T follicular helper cell (primary cell): Measurements from ENCODE around the gene IRF1.
A peak's percentile ranks its signal among the peaks of the same experiment; 100 is the strongest.

Experiments
- DNase-seq: peaks from one replicate; pipeline ENCODE4 v3.0.0-alpha.2; 2020; ENCODE audit warnings: low read depth

Gene IRF1

DNA sequence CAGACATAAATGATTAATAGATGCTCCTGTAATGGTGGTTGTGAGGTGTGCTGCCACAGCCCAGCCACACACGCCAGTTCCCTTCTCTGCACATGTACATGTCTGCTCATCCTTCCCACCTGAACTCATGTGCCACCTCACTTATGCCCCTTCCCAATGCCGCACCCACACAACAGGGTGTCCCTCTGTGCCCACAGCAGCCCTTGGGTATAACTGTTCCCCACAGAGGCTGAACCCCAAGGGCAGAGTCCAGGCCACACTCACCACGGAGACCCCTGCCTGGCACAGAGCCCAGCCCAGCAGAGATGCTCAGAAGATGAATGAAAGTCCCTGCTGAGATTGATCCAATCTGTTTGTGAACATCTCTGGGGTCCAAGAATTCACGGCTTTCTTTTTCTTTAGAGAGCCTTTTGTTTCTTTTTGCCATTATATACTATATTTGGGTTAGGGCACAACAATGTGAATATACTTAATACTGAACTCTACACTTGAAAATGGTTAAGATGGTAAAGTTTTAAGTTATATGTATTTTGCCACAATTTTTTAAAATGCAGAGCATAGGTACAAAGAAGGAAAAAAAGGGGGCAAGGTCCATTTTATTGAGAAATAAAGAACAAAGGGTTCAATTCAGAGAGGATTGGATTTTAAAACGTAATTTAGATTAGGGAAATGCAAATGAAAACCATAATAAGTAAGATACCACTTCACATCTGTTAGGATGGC lies 29.6 kb downstream of the IRF1 start:
- no peak for DNase-seq

GRCh38 chr5:132459983-132460838 lies 30.4 kb downstream of the IRF1 start:
- DNase-seq, result no peak

- no peak for DNase-seq
These were observed 31.3 kb downstream of the IRF1 start for GRCh38 chr5:132459031-132459982.

DNA sequence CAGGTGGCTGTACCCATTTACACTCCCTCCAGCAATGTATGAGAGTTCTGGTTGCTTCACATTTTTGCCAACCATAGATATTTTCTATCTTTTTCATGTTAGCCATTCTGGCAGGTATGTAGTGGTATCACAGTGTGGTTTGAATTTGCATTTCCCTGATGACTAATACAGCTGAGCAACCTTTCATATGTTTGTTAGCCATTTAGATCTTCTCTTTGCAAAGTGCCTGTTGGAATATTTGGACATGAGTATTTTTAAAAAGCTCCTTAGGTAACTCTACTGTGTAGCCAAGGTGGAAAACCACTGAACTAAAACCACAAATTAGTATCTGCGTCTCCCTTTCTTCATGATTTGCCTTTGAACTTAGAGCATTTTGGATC lies 31.9 kb downstream of the IRF1 start:
- DNase-seq, result no peak

- no peak for DNase-seq
These were observed 32.4 kb downstream of the IRF1 start for GRCh38 chr5:132458226-132458560.

DNA sequence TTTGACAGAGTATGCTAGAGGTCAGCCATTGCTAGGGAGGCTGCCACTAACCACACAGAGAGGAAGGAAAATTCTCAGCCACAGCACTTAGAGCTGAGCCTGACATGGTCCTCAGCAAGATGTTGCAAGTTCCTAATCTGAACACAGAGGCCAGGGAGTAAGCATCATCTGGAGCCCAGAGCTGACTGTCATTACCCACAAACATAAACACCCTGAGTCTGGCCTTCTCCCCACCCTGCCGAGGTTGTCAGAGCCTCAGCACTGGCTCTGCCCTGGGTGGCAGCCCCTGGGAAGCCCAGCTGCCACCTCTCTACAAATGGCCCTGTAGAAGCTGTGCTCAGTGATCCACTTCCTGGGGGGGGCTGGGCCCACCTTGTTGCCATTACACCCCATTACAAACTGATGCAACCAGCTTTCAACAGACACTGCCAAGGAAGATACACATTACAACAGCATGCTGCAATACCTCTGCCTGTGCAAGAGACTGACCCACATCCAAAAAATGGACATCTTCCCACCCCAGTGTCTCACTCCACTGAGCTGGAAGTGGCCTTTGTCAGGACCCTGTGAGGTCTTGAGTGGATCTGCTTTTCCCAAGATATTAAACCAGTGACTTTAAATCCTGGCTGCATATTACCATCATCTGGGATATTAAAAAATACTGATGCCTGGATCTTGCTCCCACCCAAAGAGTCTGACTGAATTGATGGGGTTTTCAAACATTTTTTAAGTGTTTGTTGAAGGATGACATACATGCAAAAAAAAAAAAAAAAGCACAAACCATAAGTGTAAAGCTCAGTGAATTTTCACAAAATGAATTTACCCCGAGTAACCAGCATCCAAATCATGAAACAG lies 33.0 kb downstream of the IRF1 start:
- DNase-seq, result no peak

DNA sequence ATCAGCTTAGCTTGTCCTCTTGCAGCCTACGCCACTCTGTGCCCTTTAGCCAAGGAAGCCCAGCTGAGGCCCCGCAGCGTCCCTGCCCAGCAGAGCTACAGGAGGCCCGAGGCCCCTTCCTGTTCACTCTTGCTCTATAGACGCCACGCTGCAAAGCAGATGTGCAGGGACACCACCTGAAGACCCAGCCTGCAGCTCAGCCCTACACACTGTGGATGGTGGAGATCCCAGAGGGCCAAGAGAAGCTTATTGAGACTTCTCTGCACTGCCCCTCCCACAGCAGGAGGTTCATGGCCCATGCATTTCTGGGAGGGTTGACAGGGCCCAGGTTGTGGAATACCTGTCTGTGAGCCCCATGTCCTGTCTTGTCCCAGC lies 33.6 kb downstream of the IRF1 start:
- no peak for DNase-seq

DNA sequence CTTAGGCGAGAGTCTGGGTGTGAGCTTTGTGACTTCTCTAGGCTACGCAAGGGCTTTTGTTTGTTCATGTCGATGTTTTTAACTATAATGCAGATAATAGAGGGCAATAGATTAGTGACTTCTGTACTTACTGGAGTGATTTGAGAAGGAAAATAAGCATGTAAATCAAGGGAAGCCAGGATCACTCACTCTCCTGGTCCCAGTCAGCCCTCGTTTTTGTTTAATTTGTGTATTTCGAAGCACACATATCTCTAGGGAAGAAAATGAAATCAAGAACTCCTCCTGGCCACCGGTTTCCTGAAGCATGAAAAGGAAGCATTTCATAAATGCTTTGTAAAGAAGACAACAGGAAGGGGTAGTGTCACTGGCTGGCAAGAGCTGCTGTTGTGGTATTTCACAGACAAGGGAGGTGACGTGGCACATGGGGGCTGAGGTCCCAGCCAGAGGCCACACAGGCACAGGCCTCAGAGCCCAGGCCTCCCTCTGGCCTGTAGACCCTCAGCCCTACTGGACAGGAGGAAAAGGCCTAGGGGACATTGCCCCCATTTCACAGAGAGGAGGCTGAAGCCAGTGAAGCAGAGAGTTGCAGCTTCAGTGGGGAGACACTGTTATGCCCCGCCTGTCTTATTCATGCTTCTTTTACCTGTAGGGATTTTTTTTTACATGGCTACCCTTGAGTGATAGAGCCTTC lies 34.1 kb downstream of the IRF1 start:
- DNase-seq, result peak; percentile 56

GRCh38 chr5:132455614-132456115 lies 34.9 kb downstream of the IRF1 start:
- DNase-seq, result no peak

GRCh38 chr5:132454361-132454760 lies 36.2 kb downstream of the IRF1 start:
- no peak for DNase-seq

DNA sequence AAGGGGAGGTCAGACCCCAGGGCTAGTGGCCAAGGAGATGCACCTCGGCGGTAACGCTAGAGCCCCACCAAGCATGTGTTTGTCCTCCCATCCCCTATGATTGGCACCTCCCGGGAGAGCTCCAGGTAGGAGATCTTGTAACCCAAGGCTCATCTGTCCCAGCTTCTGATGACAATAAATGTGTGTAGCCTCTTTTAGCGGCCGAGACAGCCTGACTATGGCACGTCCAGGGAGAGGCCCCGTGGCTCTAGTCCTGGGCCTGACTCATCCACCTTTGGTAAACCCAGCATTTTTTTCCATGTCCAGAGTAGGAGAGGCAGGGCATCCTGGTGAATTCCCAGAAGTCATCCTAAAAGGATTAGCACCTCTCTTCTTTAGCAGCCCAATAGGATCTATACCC lies 39.2 kb downstream of the IRF1 start:
- DNase-seq, result no peak

GRCh38 chr5:132449060-132449459 lies 41.5 kb downstream of the IRF1 start:
- DNase-seq, result no peak

- DNase-seq, result no peak
These were observed 43.4 kb downstream of the IRF1 start for GRCh38 chr5:132447196-132447595.

GRCh38 chr5:132446621-132447020 lies 44.0 kb downstream of the IRF1 start:
- DNase-seq, result no peak

DNA sequence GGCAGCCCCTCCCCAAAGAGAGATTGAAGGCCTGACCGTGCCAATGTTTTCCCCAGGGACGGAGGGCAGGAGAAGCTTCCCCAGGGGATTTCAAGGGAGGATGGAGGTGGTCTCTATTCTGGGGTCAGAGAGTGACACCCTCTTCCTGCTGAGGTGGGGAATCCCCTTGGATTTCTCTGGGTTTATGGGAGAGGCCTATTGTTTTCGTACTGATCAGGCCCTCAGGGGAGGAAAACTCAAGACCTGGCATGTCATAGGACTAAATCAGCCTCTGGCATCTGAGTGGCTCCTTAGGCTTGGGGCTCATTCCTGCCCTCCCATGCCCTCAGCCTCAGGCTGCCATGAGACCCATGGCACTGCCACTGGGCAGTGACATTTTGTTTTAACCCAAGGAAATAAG lies 44.6 kb downstream of the IRF1 start:
- DNase-seq, result no peak

DNA sequence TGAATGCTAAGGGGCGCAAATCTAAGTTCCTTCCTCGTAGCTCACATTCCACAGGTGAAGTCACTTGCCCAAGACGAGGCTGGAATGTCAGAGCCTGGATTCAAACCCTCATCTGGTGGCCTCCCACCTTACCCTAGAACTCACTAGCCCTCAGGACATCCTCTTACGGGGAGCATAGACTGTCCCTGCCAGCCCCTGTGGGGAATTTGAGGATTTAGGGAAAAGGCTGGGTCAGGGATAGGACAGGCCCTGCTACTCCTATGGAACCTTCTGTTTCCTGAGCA lies 45.0 kb downstream of the IRF1 start:
- DNase-seq, result no peak

DNA sequence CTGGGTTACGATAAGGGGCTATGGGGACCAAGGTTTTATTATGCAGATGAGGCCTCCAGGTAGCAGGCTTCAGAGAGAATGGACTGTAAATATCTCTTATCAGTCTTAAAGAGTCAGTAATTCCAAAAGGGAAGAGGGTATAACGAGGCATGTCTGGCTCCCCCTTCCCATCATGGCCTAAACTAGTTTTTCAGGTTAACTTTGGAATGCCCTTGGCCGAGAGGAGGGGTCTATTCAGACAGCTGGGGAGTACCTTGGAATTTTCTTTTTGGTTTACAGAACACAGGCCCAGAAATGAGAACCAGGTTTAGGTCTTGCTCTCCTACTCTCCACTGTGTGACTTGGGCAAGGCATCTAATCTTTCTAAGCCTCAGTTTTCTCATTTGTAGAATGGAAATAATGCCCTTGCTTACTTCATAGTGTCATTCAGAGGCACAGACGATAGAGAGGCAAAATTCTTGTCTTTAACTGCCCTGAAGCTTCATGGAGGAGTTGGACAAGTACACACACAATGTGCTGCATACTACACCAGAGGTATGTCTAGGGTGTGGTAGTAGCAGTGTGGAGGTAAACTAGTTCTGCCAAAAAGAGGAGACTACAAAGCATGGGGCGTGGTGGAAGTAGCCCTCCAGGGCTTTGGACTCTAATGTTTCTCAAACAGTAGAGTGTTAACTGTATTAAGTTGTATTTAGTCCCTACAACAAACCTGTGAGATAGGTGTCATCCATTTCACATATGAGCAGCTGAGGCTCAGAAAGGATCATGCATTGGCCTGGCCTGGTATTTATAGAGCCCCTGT lies 45.5 kb downstream of the IRF1 start:
- DNase-seq, result no peak

DNA sequence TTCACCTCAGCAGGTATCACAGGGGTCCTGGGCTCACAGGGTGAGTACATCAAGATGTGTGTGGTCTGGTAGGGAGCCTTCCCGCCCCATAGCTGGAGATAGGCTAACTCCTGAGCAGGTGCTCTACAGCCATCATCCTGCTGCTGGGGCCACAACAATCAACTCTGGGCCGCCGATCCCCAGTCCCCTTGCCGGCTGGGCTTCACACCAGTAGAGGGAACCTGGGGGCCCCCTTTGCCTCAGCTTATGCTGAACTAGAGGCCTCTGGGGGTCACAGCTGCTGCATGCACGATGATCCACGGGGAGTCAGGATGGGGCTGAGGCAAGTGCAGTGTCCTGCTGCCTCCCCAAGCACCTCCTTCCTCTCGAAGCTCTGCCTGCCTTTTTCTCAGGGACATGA lies 46.5 kb downstream of the IRF1 start:
- DNase-seq, result no peak

DNA sequence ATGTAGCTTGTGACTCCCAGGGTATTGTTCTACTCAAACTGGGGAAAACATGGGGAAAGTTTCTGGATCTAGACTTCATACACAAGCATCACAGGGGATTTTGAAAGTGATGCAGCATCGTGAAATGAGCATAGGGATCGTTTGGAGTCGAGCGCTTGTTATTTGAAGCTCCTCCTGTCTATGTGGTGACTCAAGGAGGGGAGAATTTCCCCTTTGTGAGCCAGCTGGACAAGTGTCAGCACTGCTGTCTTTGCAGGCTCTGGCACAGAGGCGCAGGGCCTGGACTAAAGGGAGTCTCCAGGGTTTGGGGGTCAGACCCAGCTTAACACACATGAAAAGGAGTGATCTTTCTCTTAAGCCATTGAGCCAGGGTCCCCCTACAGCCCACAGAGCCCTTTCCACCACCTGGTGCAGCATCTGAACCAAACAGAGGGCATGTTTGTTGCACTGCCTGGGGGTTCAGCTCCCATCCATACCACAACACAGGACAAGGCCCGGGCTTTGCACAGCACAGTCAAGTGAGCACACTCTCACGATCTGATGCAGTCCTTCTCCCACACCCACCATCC lies 51.0 kb downstream of the IRF1 start:
- DNase-seq, result no peak

DNA sequence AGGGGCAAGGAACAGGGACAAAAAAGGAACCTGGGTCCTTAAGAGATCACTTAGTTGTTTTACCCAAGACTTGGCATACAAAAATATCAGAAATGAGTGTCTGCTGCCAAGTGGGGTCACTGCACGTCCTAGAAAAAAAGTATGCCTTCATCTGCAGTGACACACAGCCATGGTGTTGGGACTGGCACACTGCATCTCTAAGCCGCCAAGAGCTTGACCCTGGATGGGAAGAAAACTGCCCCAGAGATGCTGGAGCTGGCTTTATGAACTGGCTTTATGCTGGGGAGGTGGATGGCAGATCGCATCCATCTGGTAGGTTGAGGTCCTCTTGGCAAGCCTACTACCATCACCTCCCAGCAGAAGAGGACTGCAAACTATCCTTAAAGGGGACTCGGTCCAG lies 51.7 kb downstream of the IRF1 start:
- DNase-seq, result no peak
